KG1 (cell line): ENCODE results near the gene SCIN.
"Not testable (repeated sequence)": the region's sequence is repeated elsewhere in the genome, so short reads cannot be mapped to it uniquely, and the experiment has no call there.

Experiments
- DNase-seq: peaks from one replicate; lab custom pipeline; 2025; lab: John Stamatoyannopoulos, UW

Gene SCIN

DNA sequence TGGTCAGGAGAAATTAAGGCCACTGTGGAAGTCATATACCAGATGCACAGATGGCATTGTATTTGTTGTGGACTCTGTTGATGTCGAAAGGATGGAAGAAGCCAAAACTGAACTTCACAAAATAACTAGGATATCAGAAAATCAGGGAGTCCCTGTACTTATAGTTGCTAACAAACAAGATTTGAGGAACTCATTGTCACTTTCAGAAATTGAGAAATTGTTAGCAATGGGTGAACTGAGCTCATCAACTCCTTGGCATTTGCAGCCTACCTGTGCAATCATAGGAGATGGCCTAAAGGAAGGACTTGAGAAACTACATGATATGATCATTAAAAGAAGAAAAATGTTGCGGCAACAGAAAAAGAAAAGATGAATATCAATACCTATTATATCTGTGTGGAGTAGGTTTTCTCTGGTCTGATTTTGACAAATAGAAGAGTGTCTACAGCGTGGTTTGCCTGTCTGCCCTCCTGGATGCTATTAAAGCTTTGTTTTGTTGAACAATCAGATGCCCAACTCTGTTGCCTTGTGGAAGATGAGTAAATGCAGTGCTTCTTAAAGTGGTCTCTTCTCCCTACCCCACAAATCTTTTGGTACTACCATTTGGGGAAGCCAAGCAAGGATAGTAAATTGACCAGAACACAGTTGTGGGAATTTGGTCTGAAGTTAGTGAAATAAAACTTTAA lies 118.1 kb downstream of the SCIN start:
- DNase-seq: not testable (repeated sequence)

DNA sequence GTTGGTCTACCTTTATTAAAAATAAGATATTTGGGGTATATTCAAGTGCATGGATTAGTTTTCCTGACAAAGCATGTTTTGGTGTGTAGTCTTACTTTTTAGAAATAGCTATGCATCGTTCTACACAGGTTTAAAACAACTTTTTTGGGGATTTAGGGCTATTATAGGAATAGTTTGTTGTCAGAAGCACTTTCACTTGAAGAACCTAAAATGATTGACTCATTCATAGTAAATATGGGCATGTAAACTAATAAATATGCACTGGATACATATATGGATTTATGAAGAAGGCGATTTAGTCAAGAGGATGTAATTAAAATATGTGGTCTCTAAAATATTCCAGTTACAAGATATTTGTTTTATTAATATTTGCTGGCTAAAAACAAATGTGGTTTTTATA lies 118.9 kb downstream of the SCIN start:
- no peak for DNase-seq

DNA sequence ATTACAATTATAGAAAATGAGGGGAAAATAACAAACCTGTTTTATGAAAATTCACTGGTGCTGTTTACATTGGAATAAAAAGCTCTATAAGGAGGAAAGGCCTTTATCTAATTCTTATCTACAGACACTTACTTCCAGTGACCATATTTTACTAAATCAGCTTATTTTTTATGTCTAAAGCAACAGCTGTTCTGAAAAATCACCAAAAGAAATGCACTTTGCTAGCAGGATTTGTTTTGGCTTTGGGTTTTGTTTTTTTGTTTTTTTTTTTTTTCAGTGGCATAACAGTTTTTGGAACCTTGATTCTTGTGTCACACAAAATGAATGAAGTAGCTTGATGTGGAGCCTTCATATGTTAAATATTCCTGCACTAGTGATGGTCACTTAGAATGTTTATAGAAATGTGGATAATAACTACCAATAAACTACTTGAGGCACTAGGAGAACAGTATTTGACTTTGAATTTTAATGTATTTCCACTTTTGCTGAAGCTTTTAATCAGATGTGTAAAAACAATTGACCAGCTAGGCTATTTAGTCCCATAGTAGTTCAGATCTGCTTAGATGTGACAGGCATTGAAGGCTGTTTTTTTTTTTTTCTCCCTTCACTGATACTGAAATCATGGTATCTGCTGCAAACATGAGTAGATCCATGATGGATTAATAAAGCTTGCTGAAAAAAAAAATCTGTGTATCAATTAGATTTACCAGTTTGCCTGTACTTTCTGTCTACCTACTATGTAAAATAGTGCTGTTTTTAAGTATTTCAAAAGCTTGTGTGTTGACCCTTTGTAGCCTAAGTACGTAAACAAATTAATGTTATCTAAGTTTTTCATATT lies 119.7 kb downstream of the SCIN start:
- no peak for DNase-seq

DNA sequence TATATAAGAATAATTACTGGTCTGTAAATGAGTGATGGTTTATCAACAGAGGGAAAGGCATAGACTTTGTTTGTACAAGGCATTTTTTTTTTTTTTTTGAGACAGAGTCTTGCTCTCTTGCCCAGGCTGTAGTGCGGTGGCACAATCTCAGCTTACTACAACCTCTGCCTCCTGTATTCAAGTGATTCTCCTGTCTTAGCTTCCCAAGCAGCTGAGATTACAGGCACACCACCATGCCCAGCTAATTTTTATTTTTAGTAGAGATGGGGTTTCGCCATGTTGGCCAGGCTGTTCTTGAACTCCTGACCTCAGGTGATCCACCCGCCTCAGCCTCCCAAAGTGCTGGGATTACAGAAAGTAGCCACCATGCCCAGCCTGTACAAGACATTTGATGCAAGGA lies 120.9 kb downstream of the SCIN start:
- not testable (repeated sequence) for DNase-seq

DNA sequence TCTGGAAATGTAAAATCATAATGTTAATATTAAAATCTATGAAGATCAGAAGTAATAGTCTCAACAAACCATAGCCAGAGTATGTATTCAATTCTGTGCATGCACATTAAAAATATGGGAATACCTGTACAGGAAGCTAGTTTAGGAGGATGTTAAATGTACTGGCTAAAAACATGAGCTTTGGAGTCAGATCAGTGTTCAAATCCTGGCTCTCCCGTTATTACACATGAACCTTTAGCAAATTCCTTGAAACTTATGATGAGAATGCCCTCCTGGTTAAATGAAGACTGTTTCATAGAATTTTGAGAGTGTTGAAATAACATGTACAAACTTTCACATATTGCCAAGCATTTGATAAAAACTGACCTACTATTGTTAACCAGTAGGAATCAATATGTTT lies 121.5 kb downstream of the SCIN start:
- DNase-seq: no peak

DNA sequence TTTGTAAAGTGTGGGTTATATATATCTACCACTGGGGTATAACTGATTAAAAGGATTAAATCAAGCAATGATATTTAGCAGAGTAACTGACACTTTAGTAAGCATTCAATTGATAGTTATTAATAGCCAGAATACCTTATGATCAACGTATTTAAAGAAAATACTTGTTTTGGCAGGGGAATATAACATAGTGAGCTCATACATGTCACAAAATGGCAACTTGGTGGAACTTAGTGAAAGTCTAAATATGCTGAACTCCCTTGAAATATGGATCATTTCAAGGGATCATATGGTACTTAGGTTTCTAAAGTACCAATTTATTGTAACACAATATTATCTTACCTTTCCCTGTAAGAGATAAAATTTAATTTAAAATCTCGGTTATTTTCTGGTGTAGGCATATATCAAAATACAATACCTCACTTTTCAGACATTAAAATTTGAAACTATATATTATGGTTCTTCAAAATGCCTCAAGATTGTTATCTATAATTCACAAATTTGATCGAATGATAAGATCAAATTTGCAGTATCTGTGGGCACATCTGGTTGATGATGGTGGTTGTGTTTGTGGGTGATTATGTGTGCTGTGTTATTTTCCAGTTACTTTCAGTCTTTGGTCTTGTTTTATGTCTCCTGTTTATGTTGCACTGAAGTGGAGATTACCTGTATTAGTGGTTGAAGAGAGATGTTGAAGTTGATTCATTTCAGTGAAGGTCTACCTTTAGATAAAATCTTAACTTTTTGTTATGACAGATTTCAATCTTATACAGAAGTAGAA lies 122.1 kb downstream of the SCIN start:
- no peak for DNase-seq

DNA sequence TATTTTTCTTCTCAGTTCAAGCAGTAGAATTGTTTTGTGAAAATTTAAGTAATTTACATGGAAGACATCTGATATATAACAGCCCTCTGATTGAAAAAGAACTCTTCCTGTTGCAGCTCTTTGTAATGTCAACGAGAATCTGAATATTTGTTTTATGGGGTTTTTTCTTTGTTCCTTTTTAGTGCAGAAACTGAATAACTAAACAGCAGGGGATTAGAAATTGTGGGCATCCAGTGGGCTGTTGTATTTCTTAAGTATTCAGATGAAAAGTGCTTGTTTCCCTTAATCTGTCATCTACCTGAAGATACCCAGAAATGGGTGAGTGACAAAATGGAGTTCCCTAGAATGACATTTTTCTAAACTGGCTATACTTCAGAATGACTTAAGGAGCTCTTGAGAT lies 124.3 kb downstream of the SCIN start:
- DNase-seq: no peak

DNA sequence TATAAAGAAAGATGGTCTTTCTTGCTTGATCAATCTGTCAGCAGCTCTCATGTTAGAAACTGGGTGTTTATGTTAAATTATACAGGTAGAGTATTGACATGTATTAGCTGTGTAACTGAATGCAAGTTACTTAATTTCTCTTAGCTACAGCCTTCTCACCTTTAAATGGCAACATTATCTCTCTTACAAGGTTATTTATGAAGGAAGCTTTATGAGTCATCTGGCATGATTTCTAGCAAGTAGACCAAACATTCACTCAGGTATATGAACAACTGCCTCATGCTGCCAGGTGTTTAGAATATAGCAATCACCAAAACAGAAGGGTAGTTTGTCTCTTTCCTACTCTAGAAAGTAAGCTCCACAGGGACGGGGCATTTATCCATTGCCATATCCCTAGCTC lies 125.4 kb downstream of the SCIN start:
- no peak for DNase-seq

DNA sequence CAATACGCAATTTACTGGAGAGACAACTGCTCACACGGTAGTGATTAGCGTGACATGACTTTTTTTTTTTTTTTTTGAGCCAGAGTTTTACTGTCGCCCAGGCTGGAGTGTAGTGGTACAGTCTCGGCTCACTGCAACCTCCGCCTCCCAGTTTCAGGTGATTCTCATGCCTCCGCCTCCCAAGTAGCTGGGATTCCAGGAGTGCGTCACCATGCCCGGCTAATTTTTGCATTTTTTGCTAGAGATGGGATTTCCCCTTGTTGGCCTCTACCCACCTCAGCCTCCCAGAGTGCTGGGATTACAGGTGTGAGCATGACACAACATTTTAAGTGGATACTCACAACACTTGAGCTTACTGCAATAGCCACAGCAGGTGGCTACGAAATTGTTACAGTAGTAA lies 128.8 kb downstream of the SCIN start:
- DNase-seq: no peak

DNA sequence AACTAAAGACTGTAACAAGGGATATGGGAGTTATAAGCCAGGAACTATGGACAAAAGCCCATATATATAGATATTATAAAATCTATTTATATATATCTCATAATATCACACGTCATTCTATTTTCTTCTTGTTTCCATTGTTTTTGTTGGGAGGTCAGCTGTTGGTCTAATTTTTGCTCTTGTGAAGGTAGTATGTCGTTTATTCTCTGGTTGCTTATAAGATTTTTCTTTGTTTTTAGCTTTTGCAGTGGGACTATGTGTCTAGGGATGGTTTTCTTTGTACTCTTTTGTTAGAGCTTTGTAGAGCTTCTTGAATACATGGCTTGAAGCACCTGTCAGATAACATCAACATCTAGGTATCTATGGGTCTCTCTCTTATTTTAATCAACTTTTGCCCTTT lies 130.9 kb downstream of the SCIN start:
- DNase-seq: no peak

DNA sequence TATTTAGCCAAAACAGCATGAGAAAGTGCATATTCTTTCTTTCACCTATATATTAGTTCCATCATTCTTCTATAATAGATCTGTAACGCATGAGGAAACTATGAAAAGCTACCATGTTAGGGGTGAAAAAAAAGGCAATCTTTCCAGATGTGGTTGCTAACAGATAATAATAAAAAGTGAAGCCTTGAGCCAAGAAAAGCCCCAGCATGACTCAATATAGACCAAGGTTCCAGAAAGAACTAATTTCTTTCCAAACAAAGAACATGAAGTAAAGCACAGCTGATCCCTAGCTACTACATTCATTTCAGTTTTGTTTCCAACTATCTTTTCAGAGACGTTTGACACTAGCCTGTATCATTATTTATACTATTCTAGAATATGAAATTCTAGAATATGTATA lies 133.4 kb downstream of the SCIN start:
- DNase-seq: no peak

DNA sequence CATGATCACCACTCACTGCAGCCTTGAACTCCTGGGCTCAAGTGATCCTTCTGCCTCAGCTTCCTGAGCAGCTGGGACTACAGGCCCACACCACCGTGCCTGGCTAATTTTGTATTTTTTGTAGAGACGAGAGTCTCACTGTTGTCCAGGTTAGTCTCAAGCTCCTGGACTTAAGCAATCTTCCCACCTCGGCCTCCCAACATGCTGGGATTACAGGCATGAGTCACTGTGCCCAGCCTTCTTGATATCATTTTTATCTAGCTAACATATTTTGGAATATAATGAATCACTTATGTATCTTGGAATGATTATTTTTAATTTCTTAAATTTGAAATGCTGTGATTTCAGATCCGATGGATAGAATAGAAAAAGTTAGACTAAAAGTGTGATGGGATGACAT lies 135.4 kb downstream of the SCIN start:
- DNase-seq: no peak

DNA sequence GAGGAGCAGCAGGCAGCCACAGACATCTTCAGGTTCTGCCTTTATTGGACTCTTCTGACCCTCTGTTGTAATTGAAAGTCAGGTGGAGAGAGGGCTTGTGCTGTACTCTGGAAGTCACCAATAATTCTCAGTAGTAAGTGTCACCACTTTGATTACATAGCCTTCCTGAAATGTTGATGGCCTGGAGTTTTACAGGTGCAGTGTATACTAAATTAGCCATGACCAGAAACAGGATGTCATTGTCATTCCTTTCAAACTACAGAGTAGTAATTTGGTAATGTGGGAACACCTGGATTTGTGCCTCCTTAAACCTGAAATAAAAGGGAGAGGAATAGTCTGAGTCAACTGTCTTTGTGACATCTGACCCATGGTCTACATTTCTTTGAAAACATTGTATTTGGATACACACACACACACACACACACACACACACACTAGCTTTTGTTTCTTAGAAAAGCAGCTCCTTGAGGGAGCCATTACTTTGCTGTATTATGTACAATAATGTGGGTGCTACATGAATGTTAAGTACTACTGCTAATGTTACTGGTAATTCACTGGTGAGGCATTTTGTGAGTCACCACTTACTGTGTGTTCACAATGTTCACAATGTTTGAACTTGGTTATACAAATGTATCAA lies 136.5 kb downstream of the SCIN start:
- DNase-seq: no peak

DNA sequence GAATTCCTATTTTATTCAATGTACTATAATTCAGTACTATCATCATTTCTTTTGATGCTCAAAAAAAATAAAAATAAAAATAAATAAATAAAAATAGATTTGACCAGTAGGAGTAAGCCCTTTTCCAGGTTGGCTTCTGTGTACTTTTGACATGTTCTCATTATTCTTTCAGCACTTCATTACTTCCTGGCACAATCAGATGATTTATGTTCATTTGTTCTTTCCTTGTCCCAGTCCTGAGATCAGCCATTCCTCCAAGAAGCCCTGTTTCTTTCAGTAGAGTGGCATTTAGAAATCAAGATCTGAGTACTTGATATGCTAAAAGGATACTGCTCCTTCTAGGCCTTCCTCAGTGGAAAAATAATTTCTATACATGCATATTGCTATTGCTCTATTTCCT lies 137.8 kb downstream of the SCIN start:
- no peak for DNase-seq
